ENCODE measurements around the gene OCA2.

Gene OCA2

GRCh38 chr15:27846722-27847395 is 252.3 kb downstream of the OCA2 start:
- no peak for DNase-seq (ENCODE audit: low spot score)

GRCh38 chr15:27845535-27846369 is 253.4 kb downstream of the OCA2 start:
- DNase-seq (ENCODE audit: low spot score) = no peak

- DNase-seq (ENCODE audit: low spot score) = no peak
These were observed 255.0 kb downstream of the OCA2 start for GRCh38 chr15:27844018-27844666.

- DNase-seq (ENCODE audit: low spot score) = no peak
These were observed 256.0 kb downstream of the OCA2 start for GRCh38 chr15:27843146-27843545.

- no peak for DNase-seq (ENCODE audit: low spot score)
These were observed 256.6 kb downstream of the OCA2 start for GRCh38 chr15:27842526-27842925.

- no peak for DNase-seq (ENCODE audit: low spot score)
These were observed 263.7 kb downstream of the OCA2 start for GRCh38 chr15:27835233-27835939.

GRCh38 chr15:27834684-27835083 is 264.4 kb downstream of the OCA2 start:
- no peak for DNase-seq (ENCODE audit: low spot score)

- DNase-seq (ENCODE audit: low spot score) = no peak
These were observed 265.1 kb downstream of the OCA2 start for GRCh38 chr15:27833974-27834373.

- DNase-seq (ENCODE audit: low spot score) = no peak
These were observed 265.9 kb downstream of the OCA2 start for GRCh38 chr15:27833178-27833577.

GRCh38 chr15:27832237-27832596 is 266.9 kb downstream of the OCA2 start:
- DNase-seq (ENCODE audit: low spot score) = no peak

GRCh38 chr15:27831384-27832236 is 267.5 kb downstream of the OCA2 start:
- no peak for DNase-seq (ENCODE audit: low spot score)

GRCh38 chr15:27828746-27829145 is 270.4 kb downstream of the OCA2 start:
- DNase-seq (ENCODE audit: low spot score) = no peak

GRCh38 chr15:27826902-27827714 is 272.0 kb downstream of the OCA2 start:
- DNase-seq (ENCODE audit: low spot score) = no peak

GRCh38 chr15:27826411-27826810 is 272.7 kb downstream of the OCA2 start:
- no peak for DNase-seq (ENCODE audit: low spot score)

GRCh38 chr15:27824841-27825422 is 274.2 kb downstream of the OCA2 start:
- no peak for DNase-seq (ENCODE audit: low spot score)

- no peak for DNase-seq (ENCODE audit: low spot score)
These were observed 277.8 kb downstream of the OCA2 start for GRCh38 chr15:27821273-27821672.

- no peak for DNase-seq (ENCODE audit: low spot score)
These were observed 278.4 kb downstream of the OCA2 start for GRCh38 chr15:27820722-27821121.

- no peak for DNase-seq (ENCODE audit: low spot score)
These were observed 278.9 kb downstream of the OCA2 start for GRCh38 chr15:27820232-27820631.

- no peak for DNase-seq (ENCODE audit: low spot score)
These were observed 281.9 kb downstream of the OCA2 start for GRCh38 chr15:27817258-27817657.

GRCh38 chr15:27816790-27817189 is 282.3 kb downstream of the OCA2 start:
- DNase-seq (ENCODE audit: low spot score) = no peak

Data from CD4-positive, alpha-beta T cell treated with Interleukin-15 for 4 hours (primary cell).